Motor neuron (in vitro differentiated cells): Measurements from ENCODE around the gene FILIP1. TPM values are rescaled to one million over a fixed set of nuclear protein-coding genes. Genes with fewer than 3 reads are reported as not detected.

ENCODE experiments used
- ATAC-seq, 8 experiments: fragments of 200-7000 bp; cut with Tn5 transposase; replicated peaks in 6 of 8; 2 replicates each; pipeline ENCODE4 v1.8.0; 2021; ENCODE audit warnings: mild to moderate bottlenecking in 8 of 8, moderate library complexity in 8 of 8
- H3K27ac ChIP-seq, 2 donors: fragments of 250-450 bp; sonication (Bioruptor Pico); 2 replicates each; pipeline ENCODE4 v1.9.0; 2021; ENCODE audit warnings: antibody characterized with exemption in 2 of 2, mild to moderate bottlenecking in 2 of 2, moderate library complexity in 1 of 2
- H3K4me1 ChIP-seq, 2 donors: fragments of 250-450 bp; sonication (Bioruptor Pico); replicated peaks in 1 of 2; 2 replicates each; pipeline ENCODE4 v1.6.1; 2021; ENCODE audit warnings: antibody characterized with exemption in 2 of 2, mild to moderate bottlenecking in 2 of 2, moderate library complexity in 1 of 2
- H3K4me3 ChIP-seq, 5 donors: fragments of 250-450 bp; sonication (Bioruptor Pico); 2 replicates each; pipeline ENCODE4 v1.9.0; 2021; ENCODE audit warnings: antibody characterized with exemption in 5 of 5, mild to moderate bottlenecking in 5 of 5, moderate library complexity in 4 of 5
- WGBS, 10 experiments: fragments of 450-650 bp; shearing (Covaris generic); methylation state at CpG; one replicate each; pipeline ENCODE4 v1.0.0; 2022; 5-methylcytosine and 5-hydroxymethylcytosine counted together
- in situ Hi-C, 9 experiments: fragments of 400-800 bp; cut with MboI; loops; one replicate each; pipeline ENCODE4 v1.15.0; 2021; ENCODE audit warnings: low sequenced_read_pairs in 9 of 9, low pct_unique_long_range_greater_than_20kb in 2 of 9; ENCODE audit not compliant: unreplicated experiment in 9 of 9
- total RNA-seq, 8 experiments: library from RNA; unstranded; fragments of 300-600 nt; gene quantifications; 2 replicates each; pipeline versions ENCODE4 v1.2.3 to v1.2.4, GENCODE V29; 2022

FILIP1 gene
- total RNA-seq, 8 experiments from 2014 or later, result 0.27 to 10.8 (median 4.3) TPM

DNA sequence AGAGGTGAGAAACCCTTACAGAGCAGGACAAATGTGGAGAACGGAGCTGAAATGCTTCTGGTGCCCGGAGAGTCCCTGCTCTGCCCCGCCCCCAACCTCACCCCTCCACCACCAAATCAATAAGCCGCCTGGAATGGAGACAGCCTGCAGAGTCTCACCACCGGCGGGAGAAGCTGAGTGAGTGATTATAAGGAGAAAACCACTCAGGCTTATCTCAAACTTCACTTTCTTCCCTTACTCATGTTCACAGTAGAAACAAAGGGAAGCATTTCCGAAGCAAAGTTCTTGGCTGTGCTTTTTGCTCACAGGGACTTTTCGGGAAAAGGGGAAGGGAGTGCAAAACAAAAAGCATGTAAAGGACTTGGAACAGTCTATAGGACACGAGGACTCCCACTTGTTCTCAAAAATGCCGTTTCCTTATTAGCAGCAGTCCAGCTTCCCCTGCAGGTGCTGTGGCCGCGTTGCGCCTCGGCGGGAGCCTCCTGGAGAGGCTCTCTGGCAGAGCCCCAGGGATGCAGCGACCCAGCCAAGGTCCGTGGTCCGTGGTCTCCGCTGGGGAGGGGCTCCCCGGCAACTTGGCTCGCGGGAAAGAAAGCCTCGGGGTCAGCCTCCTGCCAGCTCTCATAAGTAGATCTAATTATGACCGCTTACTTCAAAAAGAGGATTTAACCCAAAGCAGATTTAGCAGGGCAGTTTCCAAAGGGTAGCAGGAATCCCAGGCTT is 144.2 kb downstream of the FILIP1 start:
- Histone ChIP-seq H3K4me3 (peak overlapping the region in 4 of 5 donors; percentile 16 to 29 (median 21)), H3K27ac (no peak overlapping the region), H3K4me1 (peaks cover 6 to 9% of the 10 kb centered on the region in 2 donors)
- peak; percentile 33 to 94 (median 86) for ATAC-seq
- 0 to 30% (median 0%) methylated on average over 1 to 17 of the region's 24 CpGs; no CpG with 5 or more reads in 5 of the 10 experiments for WGBS, 10 experiments
- in situ Hi-C loops, result no loop called here

GRCh38 chr6:75348882-75349261 is 144.7 kb downstream of the FILIP1 start:
- H3K4me1 ChIP-seq, result peaks cover 6 to 9% of the 10 kb centered on the region in 2 donors
- no peak overlapping the region for H3K27ac ChIP-seq
- H3K4me3 ChIP-seq, result peak overlapping the region in 2 of 5 donors; percentile 23 to 29
- in situ Hi-C loops, result no loop called here
- peak in 1 of 8 experiments; percentile 8 for ATAC-seq

DNA sequence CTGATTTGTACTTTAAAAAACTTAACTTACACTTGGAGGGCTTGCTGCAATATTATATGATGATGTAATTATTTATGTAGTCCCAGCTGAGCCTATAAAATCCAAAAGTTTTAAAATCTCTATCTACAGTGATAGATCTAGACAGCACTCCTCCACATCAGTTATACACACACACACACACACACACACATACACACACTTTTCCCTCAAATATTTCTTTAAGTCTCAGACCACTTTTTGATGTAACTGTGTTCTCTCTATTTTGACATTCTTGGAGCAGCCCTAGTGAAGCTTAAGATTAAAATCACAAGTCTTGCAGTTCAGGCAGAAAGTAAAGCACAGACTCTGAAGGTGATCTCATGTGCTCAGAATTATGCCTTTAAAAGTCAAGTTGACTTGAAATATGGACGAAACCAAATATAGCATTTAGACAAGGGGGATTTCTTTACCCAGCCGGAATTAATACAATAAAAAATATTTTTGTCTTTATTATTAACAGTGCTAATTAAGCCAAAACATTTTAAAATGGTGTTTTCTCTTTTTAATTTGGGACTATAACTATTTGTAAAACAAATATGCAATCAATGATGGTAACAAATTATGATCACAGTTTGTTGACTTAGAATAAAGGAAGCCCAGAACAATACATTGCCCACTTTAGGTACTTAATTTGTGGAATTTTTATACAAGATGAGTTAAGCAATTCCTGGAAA is 145.5 kb downstream of the FILIP1 start:
- ATAC-seq, result no peak
- in situ Hi-C loops, result no loop called here
- WGBS, 10 experiments, result 33 to 100% (median 81%) methylated on average over 1 to 2 of the region's 2 CpGs; no CpG with 5 or more reads in 2 of the 10 experiments
- Histone ChIP-seq H3K4me1 (peaks cover 6 to 9% of the 10 kb centered on the region in 2 donors), H3K4me3 (no peak overlapping the region), H3K27ac (no peak overlapping the region)

GRCh38 chr6:75345413-75345812 is 148.2 kb downstream of the FILIP1 start:
- in situ Hi-C loops, result no loop called here
- Histone ChIP-seq H3K27ac (no peak overlapping the region), H3K4me3 (no peak overlapping the region), H3K4me1 (peaks cover 6 to 9% of the 10 kb centered on the region in 2 donors)
- no peak for ATAC-seq
- 80 to 100% (median 96%) methylated on average over 1 to 7 of the region's 9 CpGs; no CpG with 5 or more reads in 2 of the 10 experiments for WGBS, 10 experiments

DNA sequence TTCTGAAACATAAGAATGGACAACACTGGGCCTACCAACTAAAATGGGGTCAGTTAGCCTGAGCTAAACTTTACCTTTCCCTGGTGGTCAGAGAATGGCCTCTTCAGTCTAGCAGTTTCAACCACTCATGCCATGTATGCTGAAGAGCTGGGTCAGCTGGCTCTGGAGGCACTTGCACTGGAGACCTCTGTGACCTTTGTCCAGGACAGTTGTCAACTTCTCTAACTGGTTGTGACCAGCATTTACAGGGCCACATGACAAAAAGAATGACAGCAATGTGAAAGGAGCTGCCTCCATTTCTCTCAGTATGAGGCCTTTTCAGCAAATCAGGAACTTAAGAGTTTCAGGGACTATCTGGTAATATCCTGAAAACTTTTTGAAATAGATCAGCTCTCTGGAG is 149.1 kb downstream of the FILIP1 start:
- peaks cover 6 to 8% of the 10 kb centered on the region in 2 donors for H3K4me1 ChIP-seq
- in situ Hi-C loops, result no loop called here
- H3K4me3 ChIP-seq, result no peak overlapping the region
- ATAC-seq, result no peak
- no peak overlapping the region for H3K27ac ChIP-seq

DNA sequence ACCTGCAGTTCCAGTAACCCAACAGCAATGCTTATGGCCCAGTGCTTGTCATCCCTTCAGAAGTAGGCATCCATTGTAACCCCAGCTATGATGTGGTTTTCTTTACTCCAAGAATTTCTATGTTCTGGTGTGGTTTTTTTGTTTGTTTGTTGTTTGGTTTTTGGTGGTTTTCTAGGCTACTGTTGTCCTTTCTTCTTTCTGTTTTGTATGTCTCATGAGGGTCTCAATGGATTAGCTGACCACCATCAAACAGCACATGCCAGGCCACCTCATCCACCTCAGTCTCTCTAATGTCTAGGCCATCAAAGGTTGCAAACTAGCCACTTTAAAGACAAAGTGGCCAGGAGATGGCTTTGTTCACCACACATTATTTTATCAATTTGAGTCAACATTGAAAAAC is 149.6 kb downstream of the FILIP1 start:
- Histone ChIP-seq H3K27ac (no peak overlapping the region), H3K4me1 (peaks cover 4% of the 10 kb centered on the region in 2 donors), H3K4me3 (no peak overlapping the region)
- ATAC-seq, result no peak
- in situ Hi-C loops, result no loop called here

DNA sequence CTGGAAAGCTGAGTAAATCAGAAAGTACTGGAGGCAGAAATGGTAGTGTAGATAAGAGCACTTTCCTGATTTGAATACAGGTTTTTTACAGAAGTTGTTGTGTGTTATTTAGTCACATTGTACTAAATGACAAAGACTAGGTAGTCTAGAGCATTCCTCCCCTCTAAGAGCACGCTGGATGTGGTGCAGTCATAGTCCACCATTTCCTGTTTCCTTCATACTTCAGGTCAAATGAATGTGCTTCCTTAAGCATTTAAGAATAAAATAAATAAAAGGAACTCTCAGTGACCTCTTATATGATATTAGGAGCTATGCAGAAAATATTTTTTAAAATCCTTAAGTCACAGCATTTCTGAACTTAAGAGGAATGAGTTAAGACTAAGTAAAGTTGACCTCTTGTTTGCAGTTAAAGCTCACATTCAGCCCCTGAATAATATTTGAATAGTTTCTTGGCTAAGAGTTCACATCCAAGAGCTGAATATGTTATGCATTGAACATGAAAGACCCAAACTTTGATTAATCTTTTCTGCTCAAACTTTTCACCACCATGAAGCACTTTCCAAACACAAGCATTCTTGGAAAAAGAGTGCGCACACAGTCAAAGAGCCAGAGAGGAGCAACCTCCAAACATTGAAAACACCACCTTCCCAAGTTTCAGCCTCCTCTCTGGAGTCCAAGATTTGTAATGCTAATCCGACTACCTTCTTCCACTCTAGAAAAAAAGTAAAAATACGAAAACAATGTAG is 155.6 kb downstream of the FILIP1 start:
- H3K27ac ChIP-seq, result no peak overlapping the region
- ATAC-seq, result no peak
- no peak overlapping the region for H3K4me3 ChIP-seq
- WGBS, 10 experiments, result 35 to 85% (median 61%) methylated on average over 2 to 4 of the region's 4 CpGs; no CpG with 5 or more reads in 1 of the 10 experiments
- peaks cover 14 to 20% of the 10 kb centered on the region in 2 donors for H3K4me1 ChIP-seq
- in situ Hi-C loops, result no loop called here

GRCh38 chr6:75334266-75335040 is 159.1 kb downstream of the FILIP1 start:
- peak overlapping the region in 3 of 5 donors; percentile 6 to 19 (median 6) for H3K4me3 ChIP-seq
- ATAC-seq, result peak; percentile 71 to 100 (median 99)
- in situ Hi-C loops, result no loop called here
- peaks cover 14 to 20% of the 10 kb centered on the region in 2 donors for H3K4me1 ChIP-seq
- 5 to 38% (median 14%) methylated on average over 1 to 4 of the region's 4 CpGs; no CpG with 5 or more reads in 1 of the 10 experiments for WGBS, 10 experiments
- H3K27ac ChIP-seq, result peak overlapping the region; percentile 45 to 49

GRCh38 chr6:75333676-75334200 is 159.9 kb downstream of the FILIP1 start:
- H3K4me1 ChIP-seq, result peaks cover 14 to 20% of the 10 kb centered on the region in 2 donors
- no peak overlapping the region for H3K27ac ChIP-seq
- 10 to 79% (median 20%) methylated on average over 1 to 2 of the region's 2 CpGs; no CpG with 5 or more reads in 1 of the 10 experiments for WGBS, 10 experiments

DNA sequence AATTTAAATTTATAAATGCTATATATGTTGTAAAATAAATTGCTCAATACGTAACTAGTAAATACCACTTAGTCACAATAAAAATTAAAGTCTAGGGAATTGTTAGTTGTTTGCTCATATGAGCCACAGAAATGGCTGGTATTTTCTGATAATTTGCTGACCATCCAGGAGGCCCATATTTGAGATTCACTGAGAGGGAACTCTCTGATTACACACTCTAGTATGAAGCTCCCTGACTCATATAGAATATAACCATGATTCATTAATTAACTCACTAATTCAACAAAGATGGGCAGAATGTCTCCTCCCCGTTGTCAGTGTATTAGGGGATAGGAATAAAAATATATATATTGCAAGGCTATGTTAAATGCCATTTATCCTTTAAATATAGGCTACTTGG is 162.4 kb downstream of the FILIP1 start:
- ATAC-seq, result no peak
- Histone ChIP-seq H3K4me3 (no peak overlapping the region), H3K4me1 (peaks cover 18 to 23% of the 10 kb centered on the region in 2 donors), H3K27ac (no peak overlapping the region)
- WGBS, 10 experiments, result 19 to 100% (median 87%) methylated on average over 1 to 2 of the region's 2 CpGs; no CpG with 5 or more reads in 2 of the 10 experiments
- in situ Hi-C loops, result no loop called here

More at GRCh38 chr6:75333676-75334200, 159.9 kb downstream of the FILIP1 start:
- peak overlapping the region in 2 of 5 donors; percentile 6 to 19 for H3K4me3 ChIP-seq
- no peak for ATAC-seq
- in situ Hi-C loops, result no loop called here

GRCh38 chr6:75329703-75330102 is 163.9 kb downstream of the FILIP1 start:
- in situ Hi-C loops, result no loop called here
- H3K4me1 ChIP-seq, result peaks cover 4 to 14% of the 10 kb centered on the region in 2 donors
- WGBS, 10 experiments, result 80 to 100% (median 100%) methylated on average over 1 of the region's 1 CpG; no CpG with 5 or more reads in 3 of the 10 experiments

GRCh38 chr6:75327807-75328206 is 165.8 kb downstream of the FILIP1 start:
- Histone ChIP-seq H3K4me1 (peaks cover 4 to 9% of the 10 kb centered on the region in 2 donors), H3K27ac (no peak overlapping the region), H3K4me3 (no peak overlapping the region)
- 44 to 100% (median 100%) methylated on average over 1 of the region's 1 CpG; no CpG with 5 or more reads in 1 of the 10 experiments for WGBS, 10 experiments
- ATAC-seq, result no peak
- in situ Hi-C loops, result no loop called here

More at GRCh38 chr6:75329703-75330102, 163.9 kb downstream of the FILIP1 start:
- H3K4me3 ChIP-seq, result no peak overlapping the region
- ATAC-seq, result no peak
- no peak overlapping the region for H3K27ac ChIP-seq
